ENCODE data around the gene DAPK1. TPM values are rescaled to one million over a fixed set of nuclear protein-coding genes. Genes with fewer than 3 reads are reported as not detected.

DAPK1 gene
- total and polyA plus RNA-seq, 2 donors (not counting 3 experiments of a cell fraction or from before 2014, with no cell fraction given), result 58.9 to 119 TPM

DNA sequence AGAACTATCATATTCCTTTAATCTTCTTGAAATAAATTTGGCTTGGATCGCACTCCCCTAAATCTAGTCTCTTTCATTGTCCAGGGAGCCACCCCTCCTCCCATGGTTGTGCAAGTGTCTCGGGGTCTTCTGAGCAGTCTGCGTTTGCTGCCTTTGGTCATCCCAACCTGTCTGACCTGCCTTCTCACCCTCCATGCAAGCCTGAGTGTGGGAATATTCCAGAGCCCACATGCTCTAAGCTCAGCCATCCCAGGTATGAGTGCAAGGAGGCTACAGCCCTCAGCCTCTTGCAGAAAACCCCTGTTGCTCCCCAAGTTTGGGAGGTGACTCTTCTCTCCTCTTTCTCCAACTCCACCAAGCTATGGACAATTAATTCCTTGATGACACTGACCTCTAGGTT is 220.6 kb downstream of the DAPK1 start:
- BruUV-seq (replicated peaks), result no TSS peak
- FAIRE-seq, result no peak

More for the DNA sequence above, 220.6 kb downstream of the DAPK1 start:
- Histone ChIP-seq H3K36me3 (ENCODE audit: control insufficient read depth in 2 of 2, extremely low read depth in 1 of 2, insufficient read depth in 2 of 2, low read length in 2 of 2) (no peaks in the 10 kb centered on the region), H3K79me2 (ENCODE audit: control insufficient read depth, insufficient read depth, low read length) (no peaks in the 10 kb centered on the region), H3K27me3 (ENCODE audit: control insufficient read depth in 2 of 2, insufficient read depth in 2 of 2, low read length in 2 of 2) (no peaks in the 10 kb centered on the region), H3K4me3 (replicated peaks in 1 of 3; ENCODE audit: insufficient read depth in 1 of 3, low read depth in 1 of 3, low read length in 3 of 3) (no peak overlapping the region), H3K9ac (replicated peaks; ENCODE audit: extremely low read depth, insufficient read depth, low read length) (no peak overlapping the region), H3K9me1 (replicated peaks; ENCODE audit: control insufficient read depth, extremely low read depth, insufficient read depth, low read length) (no peaks in the 10 kb centered on the region), H3K9me3 (replicated peaks; ENCODE audit: control insufficient read depth, insufficient read depth, low read length) (no peaks in the 10 kb centered on the region), H3K4me2 (ENCODE audit: insufficient read depth, low read length) (no peak overlapping the region), H2AFZ (ENCODE audit: low read depth, low read length) (no peak overlapping the region), H4K20me1 (replicated peaks; ENCODE audit: control insufficient read depth, extremely low read depth, insufficient read depth, low read length) (no peaks in the 10 kb centered on the region), H3K27ac (ENCODE audit: insufficient read depth, low read depth, low read length) (no peak overlapping the region), H3K4me1 (ENCODE audit: control insufficient read depth, extremely low read depth, insufficient read depth, low read length) (peaks cover 16% of the 10 kb centered on the region)
- DNase-seq (ENCODE audit: low read depth, low spot score), result no peak
- CTCF ChIA-PET, result no interaction called here
- dilution Hi-C loops (cut with MboI; ENCODE audit: extremely low pct_ligation_motif_present, low sequenced_read_pairs), result no loop called here
- intact Hi-C loops (cut with micrococcal nuclease), result loop anchor here (10.0 kb wide), 1 partner anchor 667 kb away; the partner anchor contains the start of gene SPIN1
- TF ChIP-seq POLR2A (IDR thresholded peaks at IDR 0.05; ENCODE audit: low read depth, low read length) (no peak), GATA2 (IDR thresholded peaks at IDR 0.05; ENCODE audit: insufficient read depth, insufficient read length, low read depth, low read length) (no peak), EZH2 (IDR thresholded peaks at IDR 0.05; ENCODE audit: borderline replicate concordance, low read depth, low read length, severe bottlenecking) (no peak), MYC (IDR thresholded peaks at IDR 0.05; ENCODE audit: low read depth, low read length) (no peak), FOS (IDR thresholded peaks at IDR 0.05; ENCODE audit: borderline replicate concordance, insufficient read depth, low read length) (no peak), JUN (IDR thresholded peaks at IDR 0.05; ENCODE audit: borderline replicate concordance, insufficient read depth, insufficient read length, low read depth) (no peak), POLR2AphosphoS5 (IDR thresholded peaks at IDR 0.05; ENCODE audit: insufficient read depth, low read depth, low read length) (no peak)
- TF ChIP-seq, protein P1, sequence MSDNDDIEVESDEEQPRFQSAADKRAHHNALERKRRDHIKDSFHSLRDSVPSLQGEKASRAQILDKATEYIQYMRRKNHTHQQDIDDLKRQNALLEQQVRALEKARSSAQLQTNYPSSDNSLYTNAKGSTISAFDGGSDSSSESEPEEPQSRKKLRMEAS (IDR thresholded peaks at IDR 0.05; ENCODE audit: insufficient read depth, insufficient read length), result no peak
- TF ChIP-seq, protein P2, sequence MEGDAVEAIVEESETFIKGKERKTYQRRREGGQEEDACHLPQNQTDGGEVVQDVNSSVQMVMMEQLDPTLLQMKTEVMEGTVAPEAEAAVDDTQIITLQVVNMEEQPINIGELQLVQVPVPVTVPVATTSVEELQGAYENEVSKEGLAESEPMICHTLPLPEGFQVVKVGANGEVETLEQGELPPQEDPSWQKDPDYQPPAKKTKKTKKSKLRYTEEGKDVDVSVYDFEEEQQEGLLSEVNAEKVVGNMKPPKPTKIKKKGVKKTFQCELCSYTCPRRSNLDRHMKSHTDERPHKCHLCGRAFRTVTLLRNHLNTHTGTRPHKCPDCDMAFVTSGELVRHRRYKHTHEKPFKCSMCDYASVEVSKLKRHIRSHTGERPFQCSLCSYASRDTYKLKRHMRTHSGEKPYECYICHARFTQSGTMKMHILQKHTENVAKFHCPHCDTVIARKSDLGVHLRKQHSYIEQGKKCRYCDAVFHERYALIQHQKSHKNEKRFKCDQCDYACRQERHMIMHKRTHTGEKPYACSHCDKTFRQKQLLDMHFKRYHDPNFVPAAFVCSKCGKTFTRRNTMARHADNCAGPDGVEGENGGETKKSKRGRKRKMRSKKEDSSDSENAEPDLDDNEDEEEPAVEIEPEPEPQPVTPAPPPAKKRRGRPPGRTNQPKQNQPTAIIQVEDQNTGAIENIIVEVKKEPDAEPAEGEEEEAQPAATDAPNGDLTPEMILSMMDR (IDR thresholded peaks at IDR 0.05; ENCODE audit: extremely low read depth in 1 of 2, insufficient read depth in 1 of 2, low read depth in 1 of 2, low read length in 2 of 2), result no peak
- POLR2A ChIA-PET, result no interaction called here
